Head of caudate nucleus (tissue), 42 donors: ENCODE results near the gene MORF4L1.
"Not testable (repeated sequence)": the region's sequence is repeated elsewhere in the genome, so short reads cannot be mapped to it uniquely, and the experiment has no call there.

Experiments
- DNase-seq, 42 donors: peaks; one replicate each; pipeline versions ENCODE4 v3.0.0 to v3.0.0-alpha.2; 2020 to 2021; ENCODE audit warnings: mixed read lengths in 7 of 42
- intact Hi-C: fragments of 100-400 bp; cut with DNase I; formaldehyde crosslinking; loops from one replicate; pipeline ENCODE4 v1.15.0; 2022

The MORF4L1 gene

GRCh38 chr15:78854833-78855372 is 17.8 kb upstream of the MORF4L1 start:
- intact Hi-C loops: no loop called here
- DNase-seq: peak in 2 of 42 donors; percentile 29 to 42

GRCh38 chr15:78855746-78856145 is 16.9 kb upstream of the MORF4L1 start:
- DNase-seq: no peak
- intact Hi-C loops: no loop called here

- peak in 41 of 42 donors; percentile 10 to 87 (median 67) for DNase-seq
- intact Hi-C loops: loop anchor here (1.0 kb wide), 1 partner anchor 13 kb away; no protein-coding TSS in a partner anchor
Measured at GRCh38 chr15:78859971-78860719, 12.5 kb upstream of the MORF4L1 start.

GRCh38 chr15:78865585-78865984 is 7.1 kb upstream of the MORF4L1 start:
- DNase-seq, intact Hi-C loops: not testable (repeated sequence)

- intact Hi-C loops, DNase-seq: not testable (repeated sequence)
Measured at GRCh38 chr15:78866031-78866430, 6.7 kb upstream of the MORF4L1 start.

GRCh38 chr15:78866803-78867202 is 5.9 kb upstream of the MORF4L1 start:
- intact Hi-C loops: no loop called here
- DNase-seq: no peak

GRCh38 chr15:78868366-78868765 is 4.3 kb upstream of the MORF4L1 start:
- DNase-seq: no peak
- intact Hi-C loops: no loop called here

- intact Hi-C loops, DNase-seq: not testable (repeated sequence)
Measured at GRCh38 chr15:78871483-78872127, 1.1 kb upstream of the MORF4L1 start.

- DNase-seq: peak; percentile 66 to 92 (median 82)
- intact Hi-C loops: loop anchor here (1.0 kb wide), 1 partner anchor 13 kb away; no protein-coding TSS in a partner anchor
Measured at GRCh38 chr15:78872972-78873792, 492 bp downstream of the MORF4L1 start.

GRCh38 chr15:78873793-78874765 is 1.4 kb downstream of the MORF4L1 start:
- peak in 7 of 42 donors; percentile 13 to 55 (median 21) for DNase-seq
- intact Hi-C loops: loop anchor here (1.0 kb wide), 1 partner anchor 14 kb away; no protein-coding TSS in a partner anchor

GRCh38 chr15:78875107-78875914 is 2.6 kb downstream of the MORF4L1 start:
- intact Hi-C loops: no loop called here
- peak in 1 of 42 donors; percentile 40 for DNase-seq

GRCh38 chr15:78876954-78877353 is 4.3 kb downstream of the MORF4L1 start:
- intact Hi-C loops: not testable (repeated sequence)
- peak in 1 of 42 donors; percentile 36 for DNase-seq

GRCh38 chr15:78878356-78878755 is 5.7 kb downstream of the MORF4L1 start:
- intact Hi-C loops: no loop called here
- DNase-seq: no peak

- no peak for DNase-seq
- intact Hi-C loops: no loop called here
Measured at GRCh38 chr15:78879517-78880241, 7.0 kb downstream of the MORF4L1 start.

- intact Hi-C loops: no loop called here
Measured at GRCh38 chr15:78880242-78880533, 7.5 kb downstream of the MORF4L1 start.

GRCh38 chr15:78880813-78881212 is 8.1 kb downstream of the MORF4L1 start:
- intact Hi-C loops: no loop called here
- no peak for DNase-seq

More at GRCh38 chr15:78880242-78880533, 7.5 kb downstream of the MORF4L1 start:
- no peak for DNase-seq

GRCh38 chr15:78881681-78882080 is 9.0 kb downstream of the MORF4L1 start:
- no peak for DNase-seq
- intact Hi-C loops: no loop called here
